Endothelial cell of coronary artery (primary cell): ENCODE results near the gene PPP1R9A. TPM values are rescaled to one million over a fixed set of nuclear protein-coding genes. Genes with fewer than 3 reads are reported as not detected.

Experiments used
- total RNA-seq: library from RNA; depleted of rRNA; stranded (reverse); fragments of >200 nt; gene quantifications from 2 replicates; pipeline ENCODE4 v1.2.3, GENCODE V29; 2014

The PPP1R9A gene
- 1.3 and 2.6 TPM in 2 replicates for total RNA-seq

DNA sequence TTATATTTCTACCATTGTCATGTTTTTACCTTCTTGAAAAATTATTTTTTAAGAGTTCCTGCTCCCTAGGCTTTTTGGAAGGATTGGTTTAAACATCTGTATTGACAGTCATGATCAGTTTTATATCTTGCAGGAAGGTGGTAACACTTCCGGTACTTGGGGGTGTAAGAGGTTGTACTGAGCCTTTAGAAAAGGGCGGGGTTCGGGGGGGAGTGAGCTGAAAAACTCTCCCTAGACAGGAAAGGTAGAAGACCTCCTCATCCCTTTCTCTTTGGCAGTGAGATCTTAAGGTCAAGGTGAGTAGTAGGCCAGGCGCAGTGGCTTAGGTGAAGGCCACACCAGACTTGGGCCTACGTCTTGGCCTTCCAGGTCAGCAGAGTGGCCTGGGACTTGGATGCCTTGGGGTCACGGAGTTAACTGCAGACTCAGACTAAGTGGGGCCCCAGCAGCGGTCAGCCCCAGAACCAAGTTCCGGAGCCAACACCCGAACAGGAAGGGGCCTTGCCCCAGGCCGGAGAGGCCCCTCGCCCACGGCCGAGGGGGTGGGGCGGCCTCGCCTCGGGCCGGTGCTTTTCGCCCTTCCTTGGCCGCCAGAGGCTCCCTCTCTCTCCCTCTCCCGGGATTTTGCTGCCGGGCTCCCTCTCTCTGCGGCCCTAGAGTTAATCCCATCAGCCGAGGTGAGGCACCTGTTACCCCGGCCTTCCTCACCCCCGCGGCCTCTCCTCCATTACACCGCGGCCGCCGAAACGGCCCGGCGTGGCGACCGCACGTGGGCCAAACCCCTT, at the start of gene PPP1R9A:
TSS of gene PPP1R9A (plus strand) at position 569 of the 785 bp plus-strand sequence. CDS start 2,520 bp downstream, outside the sequence.

GRCh38 chr7:95324431-95324830, 417.0 kb downstream of the PPP1R9A start, which contains the start of gene PON1:
TSS of gene PON1 (minus strand) at chr7:95324532. CDS start at chr7:95324475, 57 bp downstream.

